ENCODE measurements around the gene PGAM1. TPM values are rescaled to one million over a fixed set of nuclear protein-coding genes. Genes with fewer than 3 reads are reported as not detected.

PGAM1 gene
- total RNA-seq, 4 donors from 2014 or later = 142 to 166 (median 155) TPM

GRCh38 chr10:97407211-97407951 is 18.6 kb upstream of the PGAM1 start:
- Histone ChIP-seq H3K36me3 (no peaks in the 10 kb centered on the region), H3K27ac (peak overlapping the region in 1 of 4 donors; percentile 4), H3K27me3 (no peaks in the 10 kb centered on the region), H3K4me1 (peaks cover 0 to 19% (median 7%) of the 10 kb centered on the region in 4 donors), H3K9me3 (no peaks in the 10 kb centered on the region), H3K4me3 (peak overlapping the region in 1 of 4 donors; percentile 14)
- DNase-seq (ENCODE audit: low spot score in 2 of 2) = peak in 1 of 2 donors; percentile 42
- TF ChIP-seq CTCF (IDR thresholded peaks at IDR 0.05) (peak; percentile 73 to 85 (median 74)), POLR2A (IDR thresholded peaks at IDR 0.05) (no peak), EP300 (IDR thresholded peaks at IDR 0.05) (no peak)
- 6 to 9% methylated on average over 8 to 10 of the region's 10 CpGs for WGBS, 2 donors

- 78 to 88% methylated on average over 2 of the region's 2 CpGs for WGBS, 2 donors
- DNase-seq (ENCODE audit: low spot score in 2 of 2) = no peak
- Histone ChIP-seq H3K4me1 (peaks cover 0 to 19% (median 7%) of the 10 kb centered on the region in 4 donors), H3K27ac (no peak overlapping the region), H3K36me3 (no peaks in the 10 kb centered on the region), H3K27me3 (no peaks in the 10 kb centered on the region), H3K9me3 (no peaks in the 10 kb centered on the region), H3K4me3 (no peak overlapping the region)
- no peak for TF ChIP-seq CTCF (IDR thresholded peaks at IDR 0.05)
- no peak for TF ChIP-seq POLR2A (IDR thresholded peaks at IDR 0.05)
- TF ChIP-seq EP300 (IDR thresholded peaks at IDR 0.05) = no peak
Observed at GRCh38 chr10:97407952-97408248, 18.1 kb upstream of the PGAM1 start.

GRCh38 chr10:97408496-97408992 is 17.4 kb upstream of the PGAM1 start:
- Histone ChIP-seq H3K36me3 (no peaks in the 10 kb centered on the region), H3K27me3 (no peaks in the 10 kb centered on the region), H3K4me1 (peaks cover 0 to 19% (median 7%) of the 10 kb centered on the region in 4 donors), H3K4me3 (no peak overlapping the region), H3K27ac (no peak overlapping the region), H3K9me3 (no peaks in the 10 kb centered on the region)
- TF ChIP-seq CTCF (IDR thresholded peaks at IDR 0.05) (no peak), EP300 (IDR thresholded peaks at IDR 0.05) (no peak), POLR2A (IDR thresholded peaks at IDR 0.05) (no peak)
- 52 to 56% methylated on average over 10 of the region's 10 CpGs for WGBS, 2 donors
- no peak for DNase-seq (ENCODE audit: low spot score in 2 of 2)

GRCh38 chr10:97411406-97411805 is 14.6 kb upstream of the PGAM1 start:
- H3K27me3 ChIP-seq = no peaks in the 10 kb centered on the region
- peaks cover 0 to 19% (median 7%) of the 10 kb centered on the region in 4 donors for H3K4me1 ChIP-seq
- no peak for DNase-seq (ENCODE audit: low spot score in 2 of 2)
- no peak overlapping the region for H3K4me3 ChIP-seq
- H3K36me3 ChIP-seq = no peaks in the 10 kb centered on the region
- TF ChIP-seq EP300 (IDR thresholded peaks at IDR 0.05) = no peak
- TF ChIP-seq POLR2A (IDR thresholded peaks at IDR 0.05) = no peak
- no peak for TF ChIP-seq CTCF (IDR thresholded peaks at IDR 0.05)
- H3K9me3 ChIP-seq = no peaks in the 10 kb centered on the region
- WGBS, 2 donors = 67% methylated on average over 4 of the region's 4 CpGs
- no peak overlapping the region for H3K27ac ChIP-seq

GRCh38 chr10:97412891-97413304 is 13.1 kb upstream of the PGAM1 start:
- TF ChIP-seq POLR2A (IDR thresholded peaks at IDR 0.05) (no peak), EP300 (IDR thresholded peaks at IDR 0.05) (no peak), CTCF (IDR thresholded peaks at IDR 0.05) (no peak)
- no peak overlapping the region for H3K4me3 ChIP-seq
- peaks cover 0 to 4% (median 0%) of the 10 kb centered on the region in 4 donors for H3K4me1 ChIP-seq
- no peaks in the 10 kb centered on the region for H3K27me3 ChIP-seq
- H3K36me3 ChIP-seq = no peaks in the 10 kb centered on the region
- no peak overlapping the region for H3K27ac ChIP-seq
- no peak for DNase-seq (ENCODE audit: low spot score in 2 of 2)
- H3K9me3 ChIP-seq = no peaks in the 10 kb centered on the region
- 83 to 88% methylated on average over 10 of the region's 10 CpGs for WGBS, 2 donors
